ENCODE data around the gene SATB1. TPM values are rescaled to one million over a fixed set of nuclear protein-coding genes. Genes with fewer than 3 reads are reported as not detected.
A peak's percentile ranks its signal among the peaks of the same experiment; 100 is the strongest.

Gene SATB1
- total and polyA plus RNA-seq, 2 of the 4 experiments (the other 2 are of a cell fraction), result 7.5 to 10.7 TPM

DNA sequence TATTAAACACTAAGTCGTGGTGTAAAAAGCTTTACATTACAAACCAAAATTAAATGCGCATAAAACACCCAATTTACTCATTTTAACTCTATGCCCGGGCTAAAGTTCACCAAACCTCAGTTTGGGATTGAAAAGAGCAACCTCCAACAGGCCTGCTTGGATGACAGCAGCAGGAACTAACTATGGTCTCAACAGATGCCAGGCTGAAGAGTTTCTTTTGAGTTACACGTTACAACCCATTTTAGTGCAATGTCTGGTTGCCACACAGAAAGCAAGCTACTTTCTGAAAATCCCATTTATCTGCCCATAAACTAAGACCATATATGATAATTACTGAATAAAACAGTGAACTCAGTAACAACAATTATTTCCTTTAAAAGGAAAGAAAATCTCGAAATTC is 2.2 kb downstream of the SATB1 start:
- POLR2A ChIA-PET (ENCODE audit: unreplicated experiment), result no interaction called here
- WGBS, 2 experiments (ENCODE audit: extremely low coverage in 2 of 2, insufficient read length in 1 of 2), result 40% methylated on average over 1 of the region's 5 CpGs; no CpG with 5 or more reads in 1 of the 2 experiments
- no peak overlapping the region for H3K9ac ChIP-seq (ENCODE audit: low read depth, low read length)

More for the DNA sequence above, 2.2 kb downstream of the SATB1 start:
- Histone ChIP-seq H3K27ac (ENCODE audit: insufficient read depth, low read length) (no peak overlapping the region), H4K20me1 (ENCODE audit: insufficient read depth, low read length) (no peaks in the 10 kb centered on the region), H2AK9ac (replicated peaks; ENCODE audit: low read depth, low read length, poor library complexity) (no peak overlapping the region), H3K4me1 (ENCODE audit: control insufficient read depth, insufficient read depth, low read length) (peaks cover 2% of the 10 kb centered on the region; the same call in 1 of the 2 replicates), H2AK5ac (ENCODE audit: low read depth, low read length) (no peak overlapping the region), H3K18ac (ENCODE audit: low read depth, low read length) (no peak overlapping the region), H3K4me3 (ENCODE audit: insufficient read depth, low read depth, low read length) (0 out of 2 replicates have a peak overlapping the region, but pooled peaks have one; percentile 84), H3K4ac (ENCODE audit: low read depth, low read length) (no peak overlapping the region), H3K36me3 (ENCODE audit: control insufficient read depth, insufficient read depth, low read length) (no peaks in the 10 kb centered on the region), H4K8ac (ENCODE audit: low read depth in 2 of 2, low read length in 2 of 2) (no peak overlapping the region), H3K4me2 (ENCODE audit: low read depth, low read length) (peak overlapping the region; percentile 95; the same call in 1 of the 2 replicates), H3K79me1 (ENCODE audit: low read depth in 1 of 2, low read length in 2 of 2) (no peaks in the 10 kb centered on the region), H2AFZ (replicated peaks; ENCODE audit: low read length, poor library complexity) (no peak overlapping the region), H3K23ac (ENCODE audit: low read depth, low read length) (no peak overlapping the region), H4K5ac (ENCODE audit: low read depth, low read length) (no peak overlapping the region), H2BK120ac (ENCODE audit: low read depth, low read length) (no peak overlapping the region), H3K56ac (ENCODE audit: extremely low read depth, insufficient read depth, low read length) (no peak overlapping the region), H4K91ac (ENCODE audit: insufficient read depth, low read depth, low read length) (no peak overlapping the region), H3K9me1 (ENCODE audit: insufficient read depth, low read length) (no peaks in the 10 kb centered on the region), H3K14ac (replicated peaks; ENCODE audit: low read depth, low read length) (no peak overlapping the region), H3K27me3 (ENCODE audit: control insufficient read depth, insufficient read depth, low read length) (peaks cover 7% of the 10 kb centered on the region), H2BK5ac (ENCODE audit: low read depth, low read length, poor library complexity, severe bottlenecking) (no peak overlapping the region), H3K9me3 (ENCODE audit: control insufficient read depth, insufficient read depth, low read length) (no peaks in the 10 kb centered on the region), H2BK20ac (ENCODE audit: low read depth, low read length) (no peak overlapping the region), H2BK15ac (ENCODE audit: low read depth, low read length) (no peak overlapping the region)
- dilution Hi-C loops (cut with HindIII; ENCODE audit: low sequenced_read_pairs, unreplicated experiment) (no loop called here), intact Hi-C loops (cut with micrococcal nuclease) (no loop called here), in situ Hi-C loops (cut with MboI; ENCODE audit: low sequenced_read_pairs) (no loop called here)
- TF ChIP-seq SMC3 (IDR thresholded peaks at IDR 0.05; ENCODE audit: low read depth, low read length), result no peak
- TF ChIP-seq RCOR1 (IDR thresholded peaks at IDR 0.05; ENCODE audit: insufficient replicate concordance, low read length), result no peak
- TF ChIP-seq CEBPB (IDR thresholded peaks at IDR 0.05; ENCODE audit: low read depth, low read length), result no peak
- no peak for TF ChIP-seq RAD21 (IDR thresholded peaks at IDR 0.05; ENCODE audit: low read length)
- no peak for TF ChIP-seq RFX5 (IDR thresholded peaks at IDR 0.05; ENCODE audit: low read depth, low read length)
- TF ChIP-seq CHD1 (IDR thresholded peaks at IDR 0.05; ENCODE audit: low read depth, low read length), result no peak
- TF ChIP-seq MXI1 (IDR thresholded peaks at IDR 0.05; ENCODE audit: borderline replicate concordance, low read depth, low read length), result no peak
- TF ChIP-seq, protein P1, sequence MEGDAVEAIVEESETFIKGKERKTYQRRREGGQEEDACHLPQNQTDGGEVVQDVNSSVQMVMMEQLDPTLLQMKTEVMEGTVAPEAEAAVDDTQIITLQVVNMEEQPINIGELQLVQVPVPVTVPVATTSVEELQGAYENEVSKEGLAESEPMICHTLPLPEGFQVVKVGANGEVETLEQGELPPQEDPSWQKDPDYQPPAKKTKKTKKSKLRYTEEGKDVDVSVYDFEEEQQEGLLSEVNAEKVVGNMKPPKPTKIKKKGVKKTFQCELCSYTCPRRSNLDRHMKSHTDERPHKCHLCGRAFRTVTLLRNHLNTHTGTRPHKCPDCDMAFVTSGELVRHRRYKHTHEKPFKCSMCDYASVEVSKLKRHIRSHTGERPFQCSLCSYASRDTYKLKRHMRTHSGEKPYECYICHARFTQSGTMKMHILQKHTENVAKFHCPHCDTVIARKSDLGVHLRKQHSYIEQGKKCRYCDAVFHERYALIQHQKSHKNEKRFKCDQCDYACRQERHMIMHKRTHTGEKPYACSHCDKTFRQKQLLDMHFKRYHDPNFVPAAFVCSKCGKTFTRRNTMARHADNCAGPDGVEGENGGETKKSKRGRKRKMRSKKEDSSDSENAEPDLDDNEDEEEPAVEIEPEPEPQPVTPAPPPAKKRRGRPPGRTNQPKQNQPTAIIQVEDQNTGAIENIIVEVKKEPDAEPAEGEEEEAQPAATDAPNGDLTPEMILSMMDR (conservative IDR thresholded peaks at IDR 0.05; ENCODE audit: low read depth, low read length), result no peak
- TF ChIP-seq MAFK (IDR thresholded peaks at IDR 0.05; ENCODE audit: low read depth, low read length), result no peak
- no peak for TF ChIP-seq BHLHE40 (IDR thresholded peaks at IDR 0.05; ENCODE audit: low read depth, low read length)
- TF ChIP-seq NFE2L2 (IDR thresholded peaks at IDR 0.05; ENCODE audit: low read depth, low read length), result no peak
- TF ChIP-seq MAZ (IDR thresholded peaks at IDR 0.05; ENCODE audit: borderline replicate concordance, low read depth, low read length), result no peak
- no peak for TF ChIP-seq POLR2A (IDR thresholded peaks at IDR 0.05; ENCODE audit: low read depth, low read length)
- TF ChIP-seq FOS (IDR thresholded peaks at IDR 0.05; ENCODE audit: low read depth, low read length), result no peak
- TF ChIP-seq, protein P2, sequence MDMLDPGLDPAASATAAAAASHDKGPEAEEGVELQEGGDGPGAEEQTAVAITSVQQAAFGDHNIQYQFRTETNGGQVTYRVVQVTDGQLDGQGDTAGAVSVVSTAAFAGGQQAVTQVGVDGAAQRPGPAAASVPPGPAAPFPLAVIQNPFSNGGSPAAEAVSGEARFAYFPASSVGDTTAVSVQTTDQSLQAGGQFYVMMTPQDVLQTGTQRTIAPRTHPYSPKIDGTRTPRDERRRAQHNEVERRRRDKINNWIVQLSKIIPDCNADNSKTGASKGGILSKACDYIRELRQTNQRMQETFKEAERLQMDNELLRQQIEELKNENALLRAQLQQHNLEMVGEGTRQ (IDR thresholded peaks at IDR 0.05; ENCODE audit: low read depth, low read length), result no peak
- CTCF ChIA-PET, result interaction anchor here (0.7 kb wide), 1 partner anchor 1151 kb away, joined by 3 read pairs; no protein-coding TSS in a partner anchor
- DNase-seq, result no peak
- BruUV-seq (replicated peaks), result no TSS peak
- ATAC-seq (ENCODE audit: low read depth), result no peak

Data from IMR-90 (cell line).